Measurements from ENCODE around the gene AOX1. TPM values are rescaled to one million over a fixed set of nuclear protein-coding genes. Genes with fewer than 3 reads are reported as not detected.
A peak's percentile ranks its signal among the peaks of the same experiment; 100 is the strongest.
"Not testable (repeated sequence)": the region's sequence is repeated elsewhere in the genome, so short reads cannot be mapped to it uniquely, and the experiment has no call there.

The AOX1 gene
- total RNA-seq, 1 experiment from 2014 or later, result not detected

GRCh38 chr2:200687922-200688920, 102.4 kb downstream of the AOX1 start:
- in situ Hi-C loops (cut with HindIII; ENCODE audit: low sequenced_read_pairs), result no loop called here
- no peak for DNase-seq (ENCODE audit: low spot score)

GRCh38 chr2:200689115-200689514, 103.3 kb downstream of the AOX1 start:
- no peak for DNase-seq (ENCODE audit: low spot score)
- in situ Hi-C loops (cut with HindIII; ENCODE audit: low sequenced_read_pairs), result no loop called here

GRCh38 chr2:200693836-200694470, 108.1 kb downstream of the AOX1 start:
- DNase-seq (ENCODE audit: low spot score), result no peak
- in situ Hi-C loops (cut with HindIII; ENCODE audit: low sequenced_read_pairs), result no loop called here

- in situ Hi-C loops (cut with HindIII; ENCODE audit: low sequenced_read_pairs), result no loop called here
- DNase-seq (ENCODE audit: low spot score), result no peak
Measured at GRCh38 chr2:200695191-200695590, 109.4 kb downstream of the AOX1 start.

- in situ Hi-C loops (cut with HindIII; ENCODE audit: low sequenced_read_pairs), result no loop called here
- DNase-seq (ENCODE audit: low spot score), result no peak
Measured at GRCh38 chr2:200695601-200696000, 109.8 kb downstream of the AOX1 start.

GRCh38 chr2:200698217-200698616, 112.4 kb downstream of the AOX1 start:
- no peak for DNase-seq (ENCODE audit: low spot score)
- in situ Hi-C loops (cut with HindIII; ENCODE audit: low sequenced_read_pairs), result no loop called here

- no peak for DNase-seq (ENCODE audit: low spot score)
- in situ Hi-C loops (cut with HindIII; ENCODE audit: low sequenced_read_pairs), result no loop called here
Measured at GRCh38 chr2:200699310-200699709, 113.5 kb downstream of the AOX1 start.

- in situ Hi-C loops (cut with HindIII; ENCODE audit: low sequenced_read_pairs), result no loop called here
Measured at GRCh38 chr2:200700856-200701255, 115.0 kb downstream of the AOX1 start.

GRCh38 chr2:200702044-200702443, 116.2 kb downstream of the AOX1 start:
- DNase-seq (ENCODE audit: low spot score), result no peak
- in situ Hi-C loops (cut with HindIII; ENCODE audit: low sequenced_read_pairs), result no loop called here

More at GRCh38 chr2:200700856-200701255, 115.0 kb downstream of the AOX1 start:
- DNase-seq (ENCODE audit: low spot score), result no peak

- no peak for DNase-seq (ENCODE audit: low spot score)
- in situ Hi-C loops (cut with HindIII; ENCODE audit: low sequenced_read_pairs), result no loop called here
Measured at GRCh38 chr2:200702646-200703118, 116.9 kb downstream of the AOX1 start.

- DNase-seq (ENCODE audit: low spot score), result peak; percentile 49
- in situ Hi-C loops (cut with HindIII; ENCODE audit: low sequenced_read_pairs), result no loop called here
Measured at GRCh38 chr2:200703127-200703925, 117.5 kb downstream of the AOX1 start.

GRCh38 chr2:200703926-200704637, 118.3 kb downstream of the AOX1 start:
- no peak for DNase-seq (ENCODE audit: low spot score)
- in situ Hi-C loops (cut with HindIII; ENCODE audit: low sequenced_read_pairs), result no loop called here

GRCh38 chr2:200705305-200706041, 119.7 kb downstream of the AOX1 start:
- in situ Hi-C loops (cut with HindIII; ENCODE audit: low sequenced_read_pairs), result no loop called here
- no peak for DNase-seq (ENCODE audit: low spot score)

- in situ Hi-C loops (cut with HindIII; ENCODE audit: low sequenced_read_pairs), result no loop called here
- no peak for DNase-seq (ENCODE audit: low spot score)
Measured at GRCh38 chr2:200708943-200709342, 123.1 kb downstream of the AOX1 start.

- in situ Hi-C loops (cut with HindIII; ENCODE audit: low sequenced_read_pairs), result no loop called here
- DNase-seq (ENCODE audit: low spot score), result peak; percentile 98
Measured at GRCh38 chr2:200713003-200713703, 127.3 kb downstream of the AOX1 start.

- in situ Hi-C loops (cut with HindIII; ENCODE audit: low sequenced_read_pairs), result no loop called here
- peak; percentile 3 for DNase-seq (ENCODE audit: low spot score)
Measured at GRCh38 chr2:200713704-200714064, 127.9 kb downstream of the AOX1 start.

GRCh38 chr2:200715014-200715413, 129.2 kb downstream of the AOX1 start:
- in situ Hi-C loops (cut with HindIII; ENCODE audit: low sequenced_read_pairs); DNase-seq (ENCODE audit: low spot score): not testable (repeated sequence)

- in situ Hi-C loops (cut with HindIII; ENCODE audit: low sequenced_read_pairs), result no loop called here
- no peak for DNase-seq (ENCODE audit: low spot score)
Measured at GRCh38 chr2:200716386-200716785, 130.6 kb downstream of the AOX1 start.

Measured in G401 (cell line).